HG02678 (cell line): Measurements from ENCODE around the gene TTN.
A peak's percentile ranks its signal among the peaks of the same experiment; 100 is the strongest.
"Not testable (repeated sequence)": the region's sequence is repeated elsewhere in the genome, so short reads cannot be mapped to it uniquely, and the experiment has no call there.

Experiments used
- ATAC-seq: cut with Tn5 transposase; IDR thresholded peaks from one replicate; pipeline ENCODE4 v1.9.1; 2021; ENCODE audit warnings: mild to moderate bottlenecking, moderate library complexity; ENCODE audit not compliant: unreplicated experiment

TTN gene

GRCh38 chr2:178542569-178542968 is 264.7 kb downstream of the TTN start:
- no peak for ATAC-seq

- no peak for ATAC-seq
Observed at GRCh38 chr2:178542161-178542560, 265.1 kb downstream of the TTN start.

DNA sequence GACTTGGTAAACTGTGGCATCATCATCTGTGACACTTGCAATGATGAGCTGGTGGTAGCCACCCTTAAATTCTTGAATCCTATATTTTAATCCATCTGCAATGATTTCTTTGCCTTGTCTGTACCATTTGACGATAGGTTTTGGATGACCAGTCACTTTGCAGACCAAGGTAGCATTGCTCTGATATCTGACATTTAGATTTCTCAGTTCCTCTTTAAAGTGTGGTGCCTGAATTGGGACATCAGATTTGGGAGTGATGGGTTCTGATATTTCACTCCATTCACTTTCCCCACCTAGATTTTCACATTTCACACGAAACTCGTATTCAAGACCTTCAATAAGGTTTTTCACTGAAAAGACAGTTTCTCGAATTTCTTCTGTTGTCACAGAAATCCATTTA is 271.2 kb downstream of the TTN start:
- ATAC-seq: peak; percentile 40

DNA sequence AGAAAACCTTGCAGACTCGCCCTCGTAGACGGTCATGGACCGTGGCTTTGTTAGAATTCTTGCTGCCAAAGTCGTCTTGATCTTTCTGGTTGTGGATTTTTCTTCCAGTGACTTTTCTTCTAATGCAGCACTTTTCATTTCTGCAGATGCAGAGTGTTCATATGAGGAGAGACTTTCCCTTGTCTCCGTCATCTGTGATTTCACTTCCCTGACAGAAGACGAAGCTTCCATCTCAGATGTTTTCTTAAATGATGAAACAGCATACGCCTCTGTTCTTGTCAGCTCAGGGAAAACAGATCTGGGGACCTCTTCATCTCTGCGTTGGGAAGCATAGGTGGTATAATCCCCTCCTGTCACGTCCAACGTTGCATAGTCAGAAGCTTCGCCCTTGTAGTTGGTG is 276.1 kb downstream of the TTN start:
- no peak for ATAC-seq

GRCh38 chr2:178530625-178531142 is 276.5 kb downstream of the TTN start:
- ATAC-seq: peak; percentile 95

- no peak for ATAC-seq
Observed at GRCh38 chr2:178530131-178530530, 277.1 kb downstream of the TTN start.

DNA sequence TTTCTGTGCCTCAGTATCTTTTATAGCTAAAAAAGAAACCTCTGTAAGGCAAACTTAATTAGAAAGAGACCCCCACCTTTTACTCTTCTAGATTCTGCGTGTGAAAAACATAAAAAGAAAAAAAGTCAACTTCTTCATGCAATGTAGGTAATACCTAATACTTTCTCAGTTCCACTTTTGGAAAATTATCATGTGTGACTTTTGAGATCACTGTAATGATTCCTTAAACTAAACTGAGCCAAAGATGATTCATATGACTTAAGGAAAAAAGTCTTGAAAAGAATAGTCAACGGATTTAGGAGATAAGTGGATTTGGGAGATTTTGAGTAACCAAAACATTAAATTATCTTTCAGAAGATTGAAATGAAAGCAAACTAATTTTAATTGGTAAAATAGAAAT is 278.0 kb downstream of the TTN start:
- no peak for ATAC-seq

- no peak for ATAC-seq
Observed at GRCh38 chr2:178528647-178529046, 278.6 kb downstream of the TTN start.

DNA sequence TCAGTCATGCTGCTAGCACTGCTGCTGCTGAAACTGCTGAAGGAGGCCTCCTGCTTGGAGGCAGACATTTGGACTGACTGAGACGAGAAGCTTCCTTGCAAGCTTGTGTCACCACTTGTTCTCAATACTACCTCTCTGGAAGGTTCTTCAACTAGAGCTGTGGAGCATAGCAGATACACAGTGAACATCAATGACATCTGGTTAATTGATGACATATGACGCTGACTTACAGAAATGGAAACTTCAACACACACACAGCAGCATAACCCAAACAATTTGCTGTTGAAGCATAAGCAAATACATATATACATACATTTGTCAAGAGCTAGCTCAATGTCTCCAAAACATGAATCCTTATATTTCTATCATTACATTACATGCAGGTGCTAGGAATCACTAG is 279.6 kb downstream of the TTN start:
- no peak for ATAC-seq

DNA sequence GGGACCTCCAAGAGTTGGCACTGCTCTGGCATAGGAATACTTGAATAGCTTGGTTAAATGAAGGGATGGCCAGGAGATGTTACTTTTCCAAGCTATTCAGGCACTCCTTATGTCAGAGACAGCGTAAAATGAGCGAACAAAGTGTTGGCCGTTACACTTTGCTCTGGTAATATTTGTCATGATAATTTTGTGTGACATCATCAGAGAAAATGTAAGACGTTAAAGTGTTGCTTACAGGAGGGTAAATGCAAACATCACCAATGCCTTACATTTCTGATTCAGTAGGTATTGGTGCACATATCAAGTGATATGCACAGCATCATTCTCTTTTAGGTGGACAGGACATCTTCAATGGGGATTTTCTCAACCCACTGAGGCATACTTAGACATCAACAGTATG is 281.0 kb downstream of the TTN start:
- no peak for ATAC-seq

DNA sequence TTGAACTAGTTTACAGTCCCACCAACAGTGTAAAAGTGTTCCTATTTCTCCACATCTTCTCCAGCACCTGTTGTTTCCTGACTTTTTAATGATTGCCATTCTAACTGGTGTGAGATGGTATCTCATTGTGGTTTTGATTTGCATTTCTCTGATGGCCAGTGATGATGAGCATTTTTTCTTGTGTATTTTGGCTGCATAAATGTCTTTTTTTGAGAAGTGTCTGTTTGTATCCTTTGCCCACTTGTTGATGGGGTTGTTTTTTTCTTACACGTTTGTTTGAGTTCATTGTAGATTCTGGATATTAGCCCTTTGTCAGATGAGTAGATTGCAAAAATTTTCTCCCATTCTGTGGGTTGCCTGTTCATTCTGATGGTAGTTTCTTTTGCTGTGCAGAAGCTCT is 281.8 kb downstream of the TTN start:
- ATAC-seq: not testable (repeated sequence)

DNA sequence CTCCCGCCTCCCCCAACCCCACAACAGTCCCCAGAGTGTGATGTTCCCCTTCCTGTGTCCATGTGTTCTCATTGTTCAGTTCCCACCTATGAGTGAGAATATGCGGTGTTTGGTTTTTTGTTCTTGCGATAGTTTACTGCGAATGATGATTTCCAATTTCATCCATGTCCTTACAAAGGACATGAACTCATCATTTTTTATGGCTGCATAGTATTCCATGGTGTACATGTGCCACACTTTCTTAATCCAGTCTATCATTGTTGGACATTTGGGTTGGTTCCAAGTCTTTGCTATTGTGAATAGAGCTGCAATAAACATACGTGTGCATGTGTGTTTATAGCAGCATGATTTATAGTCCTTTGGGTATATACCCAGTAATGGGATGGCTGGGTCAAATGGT is 282.2 kb downstream of the TTN start:
- ATAC-seq: not testable (repeated sequence)

GRCh38 chr2:178523596-178524134 is 283.6 kb downstream of the TTN start:
- ATAC-seq: no peak

GRCh38 chr2:178522950-178523595 is 284.1 kb downstream of the TTN start:
- peak; percentile 94 for ATAC-seq

- ATAC-seq: no peak
Observed at GRCh38 chr2:178521304-178522150, 285.7 kb downstream of the TTN start.

DNA sequence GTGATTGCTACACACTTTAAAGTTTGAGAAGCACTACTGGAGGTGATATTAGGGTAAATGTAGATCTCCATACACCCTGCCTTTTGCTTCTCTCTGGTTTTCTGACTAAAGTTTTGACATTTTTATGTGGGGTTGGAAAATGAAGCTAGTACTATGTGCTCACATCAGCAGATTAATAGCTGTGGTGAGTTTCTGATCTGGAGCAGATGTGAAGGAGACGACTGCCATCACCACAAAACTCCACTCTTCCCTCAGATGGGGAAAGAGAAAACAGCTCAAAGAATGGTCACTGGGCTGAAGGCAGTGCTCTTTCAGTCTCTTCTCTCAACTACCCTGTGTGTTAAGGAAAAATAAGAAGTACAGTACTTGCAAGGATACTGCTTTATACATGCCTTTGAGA is 289.7 kb downstream of the TTN start:
- no peak for ATAC-seq

DNA sequence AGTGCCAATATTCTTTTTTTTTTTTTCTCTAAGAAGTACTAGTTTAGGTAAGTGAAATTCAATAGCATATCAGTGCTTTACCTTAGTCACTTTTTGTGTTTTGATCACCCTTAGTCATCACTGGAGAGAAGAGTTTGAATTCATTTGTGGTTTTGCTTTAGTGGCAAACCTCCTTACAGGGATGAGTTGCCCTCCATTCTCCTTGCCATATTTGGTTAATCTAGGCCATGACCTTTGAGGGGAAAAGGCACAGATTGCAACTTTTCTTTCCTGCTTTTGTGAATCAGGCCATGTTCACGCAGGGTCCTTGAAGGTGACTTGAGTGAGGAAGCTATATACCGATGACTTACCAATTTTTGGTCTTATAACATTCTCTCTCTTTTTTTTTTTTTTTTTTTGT is 292.6 kb downstream of the TTN start:
- ATAC-seq: peak; percentile 50

DNA sequence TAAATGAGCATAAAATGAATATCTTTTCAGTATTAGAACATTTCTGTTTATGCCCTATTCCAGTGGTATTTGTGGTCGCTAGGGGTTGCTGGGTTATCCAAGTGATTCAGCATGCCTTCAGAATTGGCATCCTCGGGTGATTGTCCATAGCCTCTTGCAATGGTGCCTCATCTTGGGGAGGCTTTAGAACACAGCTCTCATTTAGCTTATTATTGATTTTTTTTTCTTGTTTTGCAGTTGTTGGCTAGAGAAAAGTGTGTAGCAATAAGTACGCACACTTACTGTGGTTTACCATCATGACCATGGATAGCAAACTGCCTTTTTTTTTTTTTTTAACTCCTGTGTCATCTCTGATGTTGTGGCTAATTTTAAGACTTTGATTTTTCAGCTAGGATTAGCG is 293.3 kb downstream of the TTN start:
- ATAC-seq: no peak

DNA sequence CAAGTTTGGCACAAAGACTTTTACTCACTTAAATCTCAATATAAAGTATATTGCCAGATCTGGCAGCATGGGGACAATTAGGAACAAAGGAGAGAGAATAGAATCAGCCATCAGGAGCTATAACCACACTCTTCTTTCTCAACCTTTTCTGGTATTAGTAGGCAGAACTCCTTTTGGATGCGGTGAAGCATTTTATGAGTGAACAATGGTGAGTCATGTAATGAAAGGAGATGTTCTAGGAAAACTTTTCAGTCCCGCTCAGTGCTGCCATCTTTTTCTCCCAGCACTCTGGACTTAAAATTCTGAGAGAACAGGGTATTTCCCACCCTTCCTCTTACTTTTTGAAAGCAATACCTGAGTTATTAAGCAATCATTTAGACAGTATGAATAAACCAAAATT is 294.7 kb downstream of the TTN start:
- no peak for ATAC-seq

DNA sequence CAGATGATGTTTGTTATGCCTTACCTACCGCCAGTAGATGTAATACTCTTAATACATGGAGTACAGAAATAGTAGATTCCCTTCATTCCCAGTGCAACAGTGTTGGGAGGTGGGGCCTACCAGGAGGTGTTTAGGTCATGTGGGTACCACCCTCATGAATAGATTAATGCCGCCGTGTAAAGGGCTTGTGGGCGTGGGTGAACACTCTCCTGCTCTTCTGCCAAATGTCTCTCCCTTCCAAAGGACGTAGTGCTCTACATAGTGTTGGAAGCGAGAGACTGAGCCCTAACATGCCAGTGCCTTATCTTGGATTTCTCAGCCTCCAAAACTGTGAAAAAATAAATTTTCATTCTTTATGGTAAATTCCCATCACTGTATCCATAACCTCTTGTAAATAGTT is 296.8 kb downstream of the TTN start:
- ATAC-seq: no peak

DNA sequence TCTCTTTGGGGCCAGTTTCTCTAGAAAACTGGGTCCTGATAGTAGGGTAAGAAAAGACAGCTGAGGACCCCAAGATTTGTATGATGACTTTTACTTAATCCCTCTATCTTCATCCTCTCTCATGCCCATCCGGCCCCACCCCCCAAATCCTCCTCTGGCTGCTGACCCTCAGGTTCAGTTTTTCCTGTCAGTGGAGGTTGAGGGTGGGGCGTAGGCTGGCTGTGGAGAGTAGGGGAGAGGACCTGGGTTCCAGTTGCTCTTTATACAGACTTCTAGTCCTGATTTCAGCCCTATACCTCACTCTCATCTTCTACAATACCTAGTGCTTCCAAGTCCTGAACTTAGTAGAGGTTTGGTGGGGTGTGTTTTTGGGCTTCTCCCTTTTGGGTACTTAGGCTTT is 298.6 kb downstream of the TTN start:
- no peak for ATAC-seq

DNA sequence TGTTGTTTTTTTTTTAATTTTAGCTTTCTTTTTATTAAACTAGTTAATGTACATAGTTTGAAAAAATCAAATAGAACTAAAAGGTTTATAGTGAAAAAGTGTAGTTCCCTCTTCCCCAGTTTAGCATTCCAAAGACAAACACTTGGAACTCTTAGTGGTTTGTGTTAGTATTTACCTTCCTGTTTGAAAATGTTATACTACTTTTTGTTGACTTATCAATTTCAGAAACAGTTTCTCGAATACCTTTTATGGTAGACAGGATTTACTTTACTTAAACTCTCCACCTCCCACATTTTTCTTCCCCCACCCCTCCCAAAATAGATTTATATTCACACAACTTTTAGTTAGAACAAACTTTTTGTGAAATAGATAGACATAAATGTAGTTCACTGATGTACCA is 300.3 kb downstream of the TTN start:
- no peak for ATAC-seq
